HG03039 (cell line): ENCODE results near the gene DHCR24.

Experiments
- ATAC-seq: cut with Tn5 transposase; IDR thresholded peaks from one replicate; pipeline ENCODE4 v1.9.1; 2021; ENCODE audit warnings: mild to moderate bottlenecking, moderate library complexity; ENCODE audit not compliant: unreplicated experiment

DHCR24 gene

DNA sequence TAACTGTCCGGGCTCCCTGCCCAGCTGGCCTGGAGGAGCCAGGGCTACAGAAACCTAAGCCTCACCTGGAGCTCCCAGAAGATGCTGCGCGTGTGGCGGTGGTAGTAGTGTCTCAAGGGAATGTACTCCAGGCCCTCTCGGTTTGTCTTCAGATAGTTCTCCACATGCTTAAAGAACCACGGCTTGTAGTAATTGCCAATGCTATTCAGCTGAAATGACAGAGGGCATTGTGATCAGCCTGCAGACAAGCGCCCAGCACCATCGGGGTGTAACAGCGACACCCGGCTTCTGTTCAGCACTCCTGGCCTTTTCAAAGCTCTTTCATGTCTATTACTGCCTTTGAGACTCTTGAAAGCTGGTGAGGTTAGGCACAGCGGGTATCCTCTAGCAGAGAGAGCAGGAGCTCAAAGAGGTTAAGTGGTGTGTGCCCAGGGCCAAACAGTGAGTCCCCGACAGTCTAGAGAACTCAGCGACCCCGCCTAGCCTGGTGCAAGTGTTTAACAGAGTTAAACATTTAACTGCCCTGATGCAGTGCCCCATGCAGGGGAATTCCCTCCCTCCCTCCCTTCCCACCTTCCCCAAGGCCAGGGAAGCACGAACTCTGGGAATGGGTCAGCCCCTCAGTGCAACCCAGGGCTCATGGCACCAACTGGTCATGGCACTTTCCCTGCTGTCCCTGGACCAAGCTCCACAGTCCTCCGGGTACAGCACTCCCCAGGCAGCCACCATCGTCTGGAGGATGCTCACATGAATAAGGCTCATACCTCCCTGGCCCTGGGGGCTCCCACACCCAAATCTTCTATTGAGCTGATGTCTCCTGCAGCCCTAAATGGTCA, 21.5 kb downstream of the DHCR24 start:
- ATAC-seq: no peak

DNA sequence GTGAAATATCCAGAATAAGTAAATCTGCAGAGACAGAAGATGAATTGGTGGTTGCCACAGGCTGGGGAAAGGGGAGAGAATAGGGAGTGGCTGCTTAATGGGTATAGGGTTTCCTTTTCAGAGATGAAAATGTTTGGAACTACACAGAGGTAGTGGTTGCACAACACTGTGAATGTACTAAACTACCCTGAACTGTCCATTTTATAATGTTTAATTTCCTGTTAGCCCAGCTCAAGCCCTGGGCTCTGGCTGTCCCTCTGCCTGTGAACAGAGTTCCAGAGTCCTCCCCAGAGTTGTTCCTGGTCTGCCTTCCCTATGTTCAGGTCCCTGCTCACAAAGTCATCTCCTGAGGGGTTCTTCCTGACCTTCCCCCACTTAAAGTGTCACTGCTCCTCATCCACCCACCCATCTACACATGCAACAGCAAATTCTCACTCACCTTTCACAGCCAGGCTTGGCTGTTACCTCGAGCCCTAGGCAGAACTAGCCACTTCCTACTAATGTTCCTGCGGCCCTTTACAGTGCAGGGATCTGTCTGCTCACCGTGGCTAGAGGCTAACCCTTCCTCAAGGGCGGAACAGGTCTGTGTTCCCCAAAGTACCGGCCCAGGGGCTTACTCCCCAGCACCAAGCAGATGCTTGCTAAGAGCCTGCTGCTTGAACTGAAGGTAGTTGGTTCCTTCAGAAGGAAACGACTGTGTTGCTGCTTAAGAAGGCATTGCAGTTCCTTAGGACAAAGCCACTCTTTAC, 22.4 kb downstream of the DHCR24 start:
- no peak for ATAC-seq

DNA sequence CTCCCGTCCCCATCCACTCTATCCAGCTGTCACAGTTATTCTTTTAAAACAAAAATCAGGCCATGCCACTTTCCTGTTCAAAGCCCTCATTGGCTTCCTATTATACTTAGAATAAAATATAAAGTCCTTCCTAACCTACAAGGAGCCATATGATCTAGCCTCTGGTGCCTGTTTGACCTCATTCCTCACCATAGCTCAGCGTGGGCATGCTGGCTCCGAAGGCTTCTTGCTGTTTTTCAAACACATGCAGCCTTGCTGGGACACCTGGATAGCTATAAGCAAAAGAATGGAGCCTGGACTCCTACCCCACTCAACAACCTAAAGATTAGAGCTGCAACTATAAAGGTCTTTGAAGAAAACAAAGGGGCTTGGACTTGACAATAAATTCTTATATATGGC, 23.7 kb downstream of the DHCR24 start:
- ATAC-seq: no peak

DNA sequence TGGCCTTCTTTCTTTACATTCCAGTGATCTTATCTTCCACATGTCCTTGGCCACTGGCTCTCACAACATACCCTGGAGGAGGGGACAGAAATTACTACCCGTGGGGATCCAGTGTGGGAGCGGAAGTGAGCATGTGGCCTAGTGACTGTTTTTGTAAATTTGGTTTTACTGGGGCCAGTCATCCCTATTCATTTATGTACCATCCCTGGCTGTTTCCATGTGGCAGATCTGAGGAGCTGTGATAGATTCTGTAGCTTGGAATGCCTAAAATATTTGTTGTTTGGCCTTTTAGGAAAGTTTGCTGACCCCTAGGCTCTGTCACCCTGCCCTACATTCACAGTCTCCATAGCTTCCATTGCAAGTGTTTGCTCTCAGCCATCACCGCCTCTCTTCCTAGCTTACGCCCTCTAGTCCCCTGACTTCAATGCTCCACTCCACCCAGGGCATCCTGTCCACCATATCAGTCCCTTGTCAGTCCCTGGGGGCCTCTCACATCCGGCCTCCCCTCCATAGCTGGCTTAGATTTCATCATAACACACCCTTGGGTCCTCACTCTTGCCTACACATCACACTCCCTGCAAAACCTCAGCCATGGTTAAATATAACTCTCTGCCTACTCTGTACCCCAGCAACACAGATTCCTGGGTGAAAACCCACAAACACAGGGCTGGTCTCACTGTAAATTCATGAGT, 25.8 kb downstream of the DHCR24 start:
- no peak for ATAC-seq

DNA sequence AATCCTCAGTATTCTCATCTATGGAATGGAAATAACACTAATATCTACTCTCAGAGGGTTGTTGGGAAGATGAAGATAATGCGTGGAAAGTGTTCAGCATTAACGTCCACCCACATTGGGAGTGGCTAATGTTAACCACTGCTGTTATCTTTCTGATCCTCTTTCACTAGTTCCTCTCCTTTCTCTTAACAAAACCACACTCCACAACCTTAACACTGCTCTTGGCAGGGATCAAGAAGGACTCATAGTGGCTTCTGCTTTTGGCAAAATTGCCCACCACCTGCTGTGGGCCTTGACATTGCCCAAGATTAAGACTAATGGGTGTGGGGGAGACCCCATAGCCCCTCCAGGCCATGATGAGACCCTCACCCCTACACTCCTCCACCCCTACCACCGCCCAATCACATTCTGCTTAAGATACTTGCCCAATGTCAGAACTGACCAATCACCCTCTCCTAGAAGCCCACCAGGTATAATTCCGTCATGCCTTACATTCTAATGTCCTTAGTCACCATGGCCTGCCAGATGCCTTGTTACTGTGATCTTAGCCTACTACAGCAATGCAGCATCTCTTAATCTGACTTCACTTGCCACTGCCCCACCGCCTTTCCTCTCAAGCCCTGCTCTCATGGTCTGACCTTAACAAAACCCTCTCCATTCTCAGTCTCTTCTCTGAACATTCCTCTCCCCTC, 27.1 kb downstream of the DHCR24 start:
- ATAC-seq: no peak

DNA sequence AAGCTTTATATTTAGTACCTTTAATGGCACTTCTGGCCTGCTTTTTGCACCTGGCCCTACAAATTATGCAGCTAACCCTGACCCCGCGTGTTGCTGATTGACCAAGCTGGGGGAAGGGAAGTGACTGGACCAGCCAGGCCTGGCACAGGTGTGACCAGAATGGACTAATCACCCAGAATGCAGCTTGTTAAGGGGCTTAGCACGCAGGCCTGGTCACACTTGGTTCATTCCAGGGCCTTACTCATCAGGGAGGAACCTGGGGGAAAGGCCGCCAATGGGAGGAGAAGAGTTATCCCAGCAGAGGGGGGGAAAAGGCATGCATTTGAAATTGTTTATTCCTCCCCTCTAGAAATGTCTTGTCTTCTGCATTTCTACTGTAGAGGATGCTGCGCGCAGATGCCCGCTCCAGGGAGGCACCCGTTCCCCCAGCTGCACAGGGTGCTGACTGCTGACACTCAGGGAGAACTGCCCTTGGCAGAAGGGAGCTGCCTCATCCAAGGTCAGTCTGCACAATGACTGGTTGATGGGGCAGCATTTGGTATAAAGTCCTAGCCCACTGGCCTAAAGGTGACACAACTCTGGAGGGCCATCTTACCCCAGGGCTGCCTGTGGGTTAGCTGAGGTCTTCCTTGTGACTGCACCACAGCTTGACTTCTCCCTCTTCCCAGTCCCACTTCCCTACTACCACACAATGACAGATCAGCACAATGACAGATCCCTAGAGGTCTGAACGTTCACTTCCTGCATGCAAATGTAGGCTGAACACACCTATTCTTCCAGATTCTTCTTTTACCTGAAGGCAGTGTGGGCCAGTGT, 29.0 kb downstream of the DHCR24 start:
- ATAC-seq: no peak

DNA sequence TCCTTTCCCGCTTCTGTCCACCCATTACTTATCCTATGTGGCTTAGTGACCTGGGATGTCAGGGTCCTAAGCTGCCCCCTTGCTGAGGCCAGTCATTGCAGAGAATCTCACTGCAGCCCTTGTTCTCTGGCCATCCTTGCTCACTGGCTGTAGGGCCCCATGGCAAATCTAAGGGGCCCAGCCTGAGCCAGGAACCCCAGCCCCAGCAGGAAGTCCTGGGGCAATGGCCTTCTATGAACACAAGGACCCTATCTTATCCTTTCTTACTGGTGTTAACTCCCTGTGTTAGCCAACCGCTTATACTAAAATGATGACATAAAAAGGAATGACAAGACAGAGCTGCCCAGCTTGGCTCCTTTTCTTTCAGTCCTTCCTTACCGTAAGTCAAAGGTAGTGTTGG, 29.9 kb downstream of the DHCR24 start:
- no peak for ATAC-seq

DNA sequence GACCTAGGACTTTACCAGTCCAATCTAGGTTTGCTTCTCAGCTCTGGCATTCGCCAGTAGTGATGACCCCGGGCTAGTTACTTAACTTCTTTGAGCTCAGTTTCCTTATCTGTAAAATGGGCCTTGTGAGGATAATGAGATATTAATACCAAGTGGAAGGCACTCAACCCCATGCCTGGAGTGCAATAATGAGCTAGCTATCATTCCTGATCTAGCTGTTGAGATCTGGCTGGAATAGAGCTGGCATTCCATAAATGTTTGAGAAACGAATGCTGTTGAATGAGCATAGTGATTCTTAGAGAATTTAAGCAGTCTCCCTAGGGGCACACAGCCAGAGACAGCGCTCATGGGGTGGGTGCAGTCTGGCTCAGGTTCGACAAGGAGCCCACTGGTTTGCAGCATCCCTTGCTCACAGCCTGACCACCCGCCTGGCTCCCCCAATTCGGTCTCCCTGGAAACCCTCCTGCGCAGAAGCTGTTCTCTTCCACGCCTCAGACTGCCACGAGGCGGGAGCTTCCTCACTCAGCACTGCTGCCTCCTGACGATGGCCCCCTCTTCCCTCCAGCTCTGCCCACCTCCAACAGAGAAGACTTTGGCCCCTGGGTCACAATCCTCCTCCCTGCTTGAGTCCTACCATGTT, 32.5 kb downstream of the DHCR24 start:
- ATAC-seq: no peak

DNA sequence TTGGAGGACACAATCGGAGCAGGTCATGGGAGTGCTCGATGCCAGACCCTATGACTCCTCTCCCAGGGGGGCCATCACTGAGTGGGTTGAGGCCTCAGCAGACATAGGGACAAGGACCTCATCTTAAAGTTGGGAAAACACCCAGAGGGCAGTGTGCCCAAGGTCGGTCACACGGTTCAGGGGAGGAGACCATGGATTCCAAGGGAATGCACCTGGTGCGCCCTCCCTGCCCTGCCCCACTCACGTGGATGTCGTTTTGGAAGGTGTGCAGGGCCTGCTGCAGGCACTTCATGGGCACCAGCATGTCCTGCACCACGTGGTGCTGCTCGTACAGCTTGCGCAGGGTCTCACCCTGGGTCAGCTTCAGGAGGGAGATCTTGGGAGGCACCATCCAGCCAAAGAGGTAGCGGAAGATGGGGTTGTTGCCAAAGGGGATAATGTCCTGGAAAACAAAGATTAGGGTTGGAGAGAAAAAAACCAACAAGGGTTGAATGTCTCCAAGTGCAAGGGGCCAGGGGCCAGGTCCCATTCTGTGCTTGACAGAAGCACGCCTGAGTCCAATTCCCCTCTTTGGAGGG, 33.1 kb downstream of the DHCR24 start:
- ATAC-seq: no peak

DNA sequence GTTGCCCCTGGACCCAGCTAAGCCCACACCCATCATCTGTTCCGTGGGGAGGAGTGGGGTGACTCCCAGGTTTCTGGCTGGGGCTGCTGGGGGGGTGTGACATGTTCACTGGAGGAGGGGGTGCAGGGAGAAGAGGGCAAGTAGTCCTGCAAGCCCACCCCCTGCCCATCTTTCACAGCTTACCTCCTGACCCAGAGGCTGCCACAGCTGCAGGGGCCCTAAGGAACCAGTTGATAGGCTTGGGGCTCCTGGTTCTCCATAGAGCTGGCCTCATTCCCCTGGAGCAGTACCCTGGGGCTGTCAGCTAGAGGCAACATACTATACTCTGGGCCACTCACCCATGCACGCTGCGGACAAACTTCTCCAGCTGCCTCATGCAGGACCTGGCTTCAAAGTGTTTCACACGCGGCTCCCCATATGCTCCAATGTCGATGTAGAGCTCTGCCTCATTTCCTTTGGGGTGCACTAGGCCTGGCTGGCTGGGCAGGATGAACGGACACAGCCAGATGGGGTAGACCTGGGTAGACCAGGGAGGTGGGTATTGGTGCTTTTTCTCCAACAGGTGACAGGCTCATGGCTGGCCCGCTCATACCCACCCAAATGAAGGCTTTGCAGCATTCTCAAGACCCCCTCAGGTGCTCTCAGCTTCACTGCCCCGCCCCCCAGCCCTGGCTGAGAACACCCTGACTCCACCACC, 33.8 kb downstream of the DHCR24 start:
- ATAC-seq: no peak

DNA sequence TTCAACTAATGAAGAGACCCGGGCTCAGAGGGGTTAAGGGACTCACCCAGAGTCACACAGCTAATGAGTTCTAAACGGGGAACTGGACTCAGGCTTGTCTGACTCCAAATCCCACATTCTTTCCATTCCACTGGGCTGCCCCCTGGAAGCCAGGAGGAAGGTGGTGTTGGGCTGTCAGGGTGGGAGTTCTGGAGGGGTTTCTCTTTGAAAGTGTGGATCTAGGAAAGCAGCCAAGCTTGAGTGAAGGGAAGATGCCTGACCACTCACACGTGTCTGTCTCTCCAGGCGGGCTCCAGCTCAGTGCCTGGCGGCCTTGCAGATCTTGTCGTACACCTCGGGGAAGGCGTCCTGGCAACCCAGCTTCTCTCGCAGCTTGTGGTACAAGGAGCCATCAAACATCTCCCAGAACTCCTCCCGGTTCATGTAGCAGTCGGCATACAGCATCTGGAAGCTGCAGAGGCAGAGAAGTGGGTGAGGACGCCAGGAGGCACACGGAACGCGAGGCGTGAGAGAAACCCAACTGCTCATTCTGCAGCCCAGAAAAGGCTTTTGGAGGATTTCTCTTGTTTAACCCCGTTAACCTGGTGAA, 35.0 kb downstream of the DHCR24 start:
- no peak for ATAC-seq

DNA sequence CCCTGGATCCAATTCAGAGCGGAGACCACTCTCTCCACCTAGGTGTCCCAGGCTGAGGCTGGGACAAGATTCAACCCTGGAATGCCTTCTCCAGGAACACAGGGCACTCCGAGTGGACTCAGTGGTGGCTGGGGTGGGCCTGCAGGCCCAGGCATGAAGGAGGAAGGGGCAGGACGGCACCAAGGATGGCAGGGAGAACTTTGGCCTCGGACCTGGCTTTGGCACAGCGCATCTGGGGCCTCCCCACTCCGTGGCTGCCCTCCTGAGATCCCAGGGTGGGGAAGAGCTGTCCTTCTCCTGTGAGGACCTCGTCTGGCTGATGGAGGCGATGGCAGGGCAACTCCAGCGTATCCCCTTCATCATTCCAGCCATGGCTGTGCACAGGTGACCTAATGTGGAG, 35.6 kb downstream of the DHCR24 start:
- no peak for ATAC-seq

DNA sequence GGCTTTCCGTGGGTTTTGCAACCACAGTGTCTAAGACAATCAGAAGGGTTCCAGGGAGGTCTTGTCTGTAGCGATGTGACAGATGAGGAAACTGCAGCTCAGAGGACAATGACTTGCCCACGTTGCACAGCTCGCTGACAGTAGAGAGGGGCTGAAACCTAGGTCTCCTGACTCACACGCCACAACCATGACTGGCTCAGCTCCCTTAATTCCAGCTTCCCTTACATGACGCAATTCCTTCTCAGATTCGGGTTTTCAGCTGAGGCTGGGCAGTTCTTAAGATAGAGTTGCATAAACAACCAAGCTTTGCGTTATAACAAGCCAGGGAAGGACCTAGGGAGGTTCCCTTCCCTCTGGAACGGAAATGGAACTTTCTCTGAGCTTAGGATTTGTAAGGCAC, 36.3 kb downstream of the DHCR24 start:
- ATAC-seq: no peak

DNA sequence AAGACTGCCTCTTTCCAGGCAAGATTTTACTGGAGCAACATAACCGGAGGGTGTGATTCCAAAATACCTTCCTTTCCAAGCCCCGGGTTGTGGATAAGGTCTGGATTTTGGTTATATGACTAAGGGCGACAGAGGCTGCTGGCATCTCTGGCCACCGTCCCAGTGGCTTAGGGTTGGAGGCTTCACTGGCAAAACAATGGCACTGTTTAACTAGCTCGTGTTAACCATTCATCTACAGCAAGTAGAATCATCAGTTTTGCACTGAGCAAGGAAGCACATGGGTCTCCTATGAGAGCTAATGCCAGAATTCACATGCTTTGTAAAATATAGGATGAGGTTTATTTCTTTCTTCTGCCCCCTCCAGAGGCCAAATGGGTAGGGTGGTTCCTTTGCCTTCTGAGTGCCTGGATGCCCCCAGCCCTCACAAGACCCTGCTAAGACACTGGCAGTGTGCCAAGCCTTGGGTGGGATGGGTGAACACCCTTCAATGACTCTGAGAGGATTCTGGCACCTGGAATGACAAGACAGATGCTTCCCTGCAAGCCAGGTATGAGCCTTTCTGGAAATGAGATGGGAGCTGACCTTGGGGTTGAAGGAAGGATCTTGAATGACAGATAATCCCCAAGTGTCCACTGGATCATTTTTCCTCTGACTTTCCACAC, 36.8 kb downstream of the DHCR24 start:
- no peak for ATAC-seq

DNA sequence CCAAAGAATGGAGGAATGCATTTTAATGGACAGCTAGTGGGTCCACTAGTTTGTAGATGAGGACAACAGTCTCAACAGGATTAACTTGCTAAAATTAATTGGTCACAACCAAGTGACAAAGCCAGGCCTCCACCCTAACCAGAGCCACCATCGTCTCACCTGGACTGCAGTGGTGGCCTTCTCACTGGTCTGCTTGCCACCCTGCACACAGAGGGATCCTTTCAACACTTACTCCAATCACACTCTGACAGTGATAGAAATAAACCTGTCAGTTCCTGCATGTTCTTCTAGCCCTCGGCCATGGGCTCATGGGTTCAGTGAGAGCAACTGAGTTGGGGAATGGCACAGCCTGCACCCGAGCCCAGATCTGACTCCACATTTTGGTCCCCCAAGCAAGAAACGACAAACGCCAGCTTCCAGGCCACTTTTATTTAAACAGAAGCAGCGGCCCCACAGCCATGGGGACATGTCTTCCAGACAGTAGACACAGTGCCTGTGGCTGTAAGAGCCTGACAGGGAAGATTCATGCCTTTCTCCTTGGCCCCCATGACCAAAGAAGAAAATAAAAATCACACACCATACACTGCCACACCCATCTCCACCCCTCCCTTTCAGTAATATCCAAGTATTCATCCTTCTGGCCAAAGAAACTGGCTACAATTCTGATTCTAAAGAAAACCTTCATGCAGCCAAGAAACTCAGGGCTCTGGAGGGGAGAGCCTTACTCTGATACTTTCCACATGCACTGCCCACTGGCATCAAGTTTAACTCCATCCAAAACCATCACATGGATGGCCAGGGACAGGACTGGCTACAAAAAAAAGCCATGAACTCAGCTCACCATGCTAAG, 37.6 kb downstream of the DHCR24 start:
- ATAC-seq: no peak

DNA sequence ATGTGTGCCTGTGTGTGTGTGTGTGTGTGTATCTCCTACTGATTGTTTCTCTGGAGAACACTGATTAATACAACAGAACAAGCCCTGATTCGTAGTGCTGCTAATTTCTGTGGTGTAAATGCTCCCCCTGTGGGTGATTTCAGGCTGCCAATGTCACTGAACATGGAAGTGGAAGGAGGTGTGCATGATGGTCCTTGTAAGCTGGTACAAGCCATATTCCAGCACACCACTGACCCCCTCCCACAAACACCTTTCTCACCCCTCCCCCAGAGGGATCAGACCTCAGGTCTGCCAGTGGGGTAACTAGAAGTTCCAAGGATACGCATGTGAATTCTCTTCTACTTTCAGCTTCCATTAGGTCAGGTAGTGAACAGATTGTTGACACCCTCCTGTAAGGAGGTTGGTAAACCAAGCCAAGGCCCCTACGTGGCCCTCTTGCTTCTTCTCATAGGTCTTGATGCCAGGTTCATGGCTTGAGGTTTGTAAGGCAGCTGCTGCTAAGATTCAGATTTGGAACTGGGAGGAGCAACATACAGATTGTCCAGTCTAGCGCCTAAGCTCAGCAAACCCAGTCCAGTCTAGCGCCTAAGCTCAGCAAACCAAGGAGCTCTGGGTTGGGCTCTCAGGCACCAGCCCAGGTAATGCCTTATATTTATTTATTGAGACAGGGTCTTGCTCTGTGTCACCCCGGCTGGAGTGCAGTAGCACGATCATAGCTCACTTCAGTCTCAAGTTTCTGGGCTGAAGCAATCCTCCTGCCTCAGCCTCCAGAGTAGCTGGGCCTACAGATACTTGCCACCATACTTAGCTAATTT, 38.7 kb downstream of the DHCR24 start:
- no peak for ATAC-seq
